ENCODE data around the gene ZNF385B. TPM values are rescaled to one million over a fixed set of nuclear protein-coding genes. Genes with fewer than 3 reads are reported as not detected.

ZNF385B gene
- polyA plus RNA-seq, 1 of the 3 experiments (the other 2 are of a cell fraction) = 0.16 TPM

DNA sequence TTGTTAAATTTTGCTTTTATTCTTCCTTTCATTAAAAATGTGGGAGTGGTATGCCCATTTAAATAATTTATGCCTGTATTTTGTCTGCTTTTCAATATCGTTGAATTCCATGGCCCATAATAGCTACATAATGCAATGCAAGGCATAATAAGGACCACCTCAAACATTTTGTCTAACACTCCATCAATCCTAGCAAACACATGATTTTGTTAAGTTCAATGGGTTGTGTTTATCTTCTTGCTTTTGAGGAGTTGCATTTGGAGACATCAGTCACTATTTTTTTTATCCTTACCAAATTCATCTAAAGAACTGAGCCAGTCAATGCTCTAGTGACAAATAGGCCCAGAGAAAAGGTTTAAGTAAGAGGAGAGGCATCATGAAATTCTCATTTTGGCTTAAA is 145.5 kb downstream of the ZNF385B start:
- H3K4me3 ChIP-seq (ENCODE audit: low read depth in 2 of 2, low read length in 1 of 2) = no peak overlapping the region
- no peak overlapping the region for H3K4me2 ChIP-seq
- H3K27me3 ChIP-seq (ENCODE audit: insufficient read depth) = no peaks in the 10 kb centered on the region
- WGBS (ENCODE audit: low lambda C conversion rate) = 51% methylated on average over 1 of the region's 1 CpG
- H3K9me3 ChIP-seq = no peaks in the 10 kb centered on the region
- no peak overlapping the region for H3K9ac ChIP-seq
- no peaks in the 10 kb centered on the region for H3K4me1 ChIP-seq (ENCODE audit: control insufficient read depth in 1 of 2, insufficient read depth in 2 of 2, low read depth in 1 of 2, low read length in 1 of 2)
- H4K20me1 ChIP-seq (ENCODE audit: insufficient read depth) = no peaks in the 10 kb centered on the region
- DNase-seq = no peak
- ChIA-PET CTCF (no interaction called here), POLR2A (no interaction called here)
- H3K79me2 ChIP-seq (ENCODE audit: insufficient read depth) = no peaks in the 10 kb centered on the region
- no peak for TF ChIP-seq FOXM1 (IDR thresholded peaks at IDR 0.05; ENCODE audit: low read depth)
- TF ChIP-seq, protein P1, sequence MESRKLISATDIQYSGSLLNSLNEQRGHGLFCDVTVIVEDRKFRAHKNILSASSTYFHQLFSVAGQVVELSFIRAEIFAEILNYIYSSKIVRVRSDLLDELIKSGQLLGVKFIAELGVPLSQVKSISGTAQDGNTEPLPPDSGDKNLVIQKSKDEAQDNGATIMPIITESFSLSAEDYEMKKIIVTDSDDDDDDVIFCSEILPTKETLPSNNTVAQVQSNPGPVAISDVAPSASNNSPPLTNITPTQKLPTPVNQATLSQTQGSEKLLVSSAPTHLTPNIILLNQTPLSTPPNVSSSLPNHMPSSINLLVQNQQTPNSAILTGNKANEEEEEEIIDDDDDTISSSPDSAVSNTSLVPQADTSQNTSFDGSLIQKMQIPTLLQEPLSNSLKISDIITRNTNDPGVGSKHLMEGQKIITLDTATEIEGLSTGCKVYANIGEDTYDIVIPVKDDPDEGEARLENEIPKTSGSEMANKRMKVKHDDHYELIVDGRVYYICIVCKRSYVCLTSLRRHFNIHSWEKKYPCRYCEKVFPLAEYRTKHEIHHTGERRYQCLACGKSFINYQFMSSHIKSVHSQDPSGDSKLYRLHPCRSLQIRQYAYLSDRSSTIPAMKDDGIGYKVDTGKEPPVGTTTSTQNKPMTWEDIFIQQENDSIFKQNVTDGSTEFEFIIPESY (IDR thresholded peaks at IDR 0.05; ENCODE audit: borderline replicate concordance, low read depth) = no peak
- no peak for TF ChIP-seq TEAD4 (IDR thresholded peaks at IDR 0.05; ENCODE audit: borderline replicate concordance, insufficient read depth)
- no peak for TF ChIP-seq FOXJ3 (CRISPR knock-in tag; IDR thresholded peaks at IDR 0.05)
- no peak for TF ChIP-seq MXI1 (IDR thresholded peaks at IDR 0.05; ENCODE audit: low read depth, low read length)
- TF ChIP-seq CHD2 (IDR thresholded peaks at IDR 0.05; ENCODE audit: low read length, partially characterized antibody) = no peak
- TF ChIP-seq MEF2A (IDR thresholded peaks at IDR 0.05; ENCODE audit: borderline replicate concordance, low read depth) = no peak
- TF ChIP-seq SMC3 (IDR thresholded peaks at IDR 0.05; ENCODE audit: low read depth, low read length) = no peak
- TF ChIP-seq RFX5 (IDR thresholded peaks at IDR 0.05; ENCODE audit: low read length) = no peak
- no peak overlapping the region for H3K27ac ChIP-seq (ENCODE audit: low read depth in 2 of 2, low read length in 1 of 2)
- no peaks in the 10 kb centered on the region for H3K36me3 ChIP-seq (replicated peaks in 1 of 2; ENCODE audit: control insufficient read depth in 1 of 2, insufficient read depth in 2 of 2, low read length in 1 of 2)
- H3F3A ChIP-seq (replicated peaks; ENCODE audit: insufficient read depth) = no peaks in the 10 kb centered on the region
- no peak overlapping the region for H2AFZ ChIP-seq (ENCODE audit: low read depth)
- H3K9me2 ChIP-seq = no peaks in the 10 kb centered on the region

DNA sequence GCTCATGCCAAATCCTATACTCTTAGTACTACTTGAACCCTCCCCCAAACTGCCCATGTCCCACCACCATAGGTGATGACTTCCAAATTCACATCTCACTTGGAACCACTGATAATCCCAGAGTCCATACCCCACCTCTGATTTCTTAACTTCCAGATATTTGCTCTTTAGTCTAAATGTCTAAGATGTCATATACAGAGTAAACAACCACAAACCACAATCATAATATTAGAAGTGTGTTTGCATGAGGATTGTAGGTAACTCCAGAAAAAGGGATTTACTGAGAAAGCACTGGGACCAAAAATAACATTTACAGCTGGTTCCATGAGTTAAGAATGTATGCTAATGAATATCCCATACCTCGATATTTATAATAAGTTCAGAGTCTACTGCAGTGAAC is 146.2 kb downstream of the ZNF385B start:
- CTCF ChIA-PET = no interaction called here
- no peaks in the 10 kb centered on the region for H4K20me1 ChIP-seq (ENCODE audit: insufficient read depth)
- no peaks in the 10 kb centered on the region for H3F3A ChIP-seq (replicated peaks; ENCODE audit: insufficient read depth)
- H2AFZ ChIP-seq (ENCODE audit: low read depth) = no peak overlapping the region
- no peaks in the 10 kb centered on the region for H3K79me2 ChIP-seq (ENCODE audit: insufficient read depth)
- no peak overlapping the region for H3K9ac ChIP-seq
- TF ChIP-seq RFX5 (IDR thresholded peaks at IDR 0.05; ENCODE audit: low read length) = no peak
- TF ChIP-seq, protein P2, sequence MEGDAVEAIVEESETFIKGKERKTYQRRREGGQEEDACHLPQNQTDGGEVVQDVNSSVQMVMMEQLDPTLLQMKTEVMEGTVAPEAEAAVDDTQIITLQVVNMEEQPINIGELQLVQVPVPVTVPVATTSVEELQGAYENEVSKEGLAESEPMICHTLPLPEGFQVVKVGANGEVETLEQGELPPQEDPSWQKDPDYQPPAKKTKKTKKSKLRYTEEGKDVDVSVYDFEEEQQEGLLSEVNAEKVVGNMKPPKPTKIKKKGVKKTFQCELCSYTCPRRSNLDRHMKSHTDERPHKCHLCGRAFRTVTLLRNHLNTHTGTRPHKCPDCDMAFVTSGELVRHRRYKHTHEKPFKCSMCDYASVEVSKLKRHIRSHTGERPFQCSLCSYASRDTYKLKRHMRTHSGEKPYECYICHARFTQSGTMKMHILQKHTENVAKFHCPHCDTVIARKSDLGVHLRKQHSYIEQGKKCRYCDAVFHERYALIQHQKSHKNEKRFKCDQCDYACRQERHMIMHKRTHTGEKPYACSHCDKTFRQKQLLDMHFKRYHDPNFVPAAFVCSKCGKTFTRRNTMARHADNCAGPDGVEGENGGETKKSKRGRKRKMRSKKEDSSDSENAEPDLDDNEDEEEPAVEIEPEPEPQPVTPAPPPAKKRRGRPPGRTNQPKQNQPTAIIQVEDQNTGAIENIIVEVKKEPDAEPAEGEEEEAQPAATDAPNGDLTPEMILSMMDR (IDR thresholded peaks at IDR 0.05) = no peak
- no peak for TF ChIP-seq RCOR1 (IDR thresholded peaks at IDR 0.05; ENCODE audit: low read length)
- no peak for TF ChIP-seq FOXM1 (IDR thresholded peaks at IDR 0.05; ENCODE audit: low read depth)
- no peak for TF ChIP-seq NRF1 (IDR thresholded peaks at IDR 0.05; ENCODE audit: low read depth, low read length)
- no peak for TF ChIP-seq POLR2AphosphoS5 (IDR thresholded peaks at IDR 0.05; ENCODE audit: low read depth, low read length)
- TF ChIP-seq, protein P3, sequence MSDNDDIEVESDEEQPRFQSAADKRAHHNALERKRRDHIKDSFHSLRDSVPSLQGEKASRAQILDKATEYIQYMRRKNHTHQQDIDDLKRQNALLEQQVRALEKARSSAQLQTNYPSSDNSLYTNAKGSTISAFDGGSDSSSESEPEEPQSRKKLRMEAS (IDR thresholded peaks at IDR 0.05; ENCODE audit: low read depth) = no peak
- TF ChIP-seq TEAD4 (IDR thresholded peaks at IDR 0.05; ENCODE audit: borderline replicate concordance, insufficient read depth) = no peak
- TF ChIP-seq SIN3A (IDR thresholded peaks at IDR 0.05; ENCODE audit: borderline replicate concordance, low read depth, low read length) = no peak
- no peak for TF ChIP-seq RAD21 (IDR thresholded peaks at IDR 0.05; ENCODE audit: low read length)
- no peak for TF ChIP-seq RXRA (IDR thresholded peaks at IDR 0.05; ENCODE audit: borderline replicate concordance, low read depth)
- TF ChIP-seq EZH2phosphoT487 (IDR thresholded peaks at IDR 0.05; ENCODE audit: borderline replicate concordance, low read depth) = no peak
- no peak for TF ChIP-seq MXI1 (IDR thresholded peaks at IDR 0.05; ENCODE audit: low read depth, low read length)
- no peaks in the 10 kb centered on the region for H3K9me3 ChIP-seq
- POLR2A ChIA-PET = no interaction called here
- DNase-seq = no peak
- H3K4me1 ChIP-seq (ENCODE audit: control insufficient read depth in 1 of 2, insufficient read depth in 2 of 2, low read depth in 1 of 2, low read length in 1 of 2) = no peaks in the 10 kb centered on the region
- H3K27me3 ChIP-seq (ENCODE audit: insufficient read depth) = no peaks in the 10 kb centered on the region
- H3K27ac ChIP-seq (ENCODE audit: low read depth in 2 of 2, low read length in 1 of 2) = no peak overlapping the region
- no peaks in the 10 kb centered on the region for H3K36me3 ChIP-seq (replicated peaks in 1 of 2; ENCODE audit: control insufficient read depth in 1 of 2, insufficient read depth in 2 of 2, low read length in 1 of 2)
- no peak overlapping the region for H3K4me2 ChIP-seq
- WGBS (ENCODE audit: low lambda C conversion rate) = 71% methylated on average over 1 of the region's 1 CpG
- H3K4me3 ChIP-seq (ENCODE audit: low read depth in 2 of 2, low read length in 1 of 2) = no peak overlapping the region
- H3K9me2 ChIP-seq = no peaks in the 10 kb centered on the region
